ENCODE data around the gene CPED1. TPM values are rescaled to one million over a fixed set of nuclear protein-coding genes. Genes with fewer than 3 reads are reported as not detected.
"Not testable (repeated sequence)": the region's sequence is repeated elsewhere in the genome, so short reads cannot be mapped to it uniquely, and the experiment has no call there.

CPED1 gene
- total RNA-seq, 1 donor from 2014 or later, result 3.9 TPM

GRCh38 chr7:120979765-120980499 lies 8.6 kb upstream of the CPED1 start:
- Mint-ChIP-seq H3K4me3 (ENCODE audit: unreplicated experiment) (no peak overlapping the region), H3K4me1 (ENCODE audit: unreplicated experiment) (peaks cover 3% of the 10 kb centered on the region), H3K27ac (ENCODE audit: unreplicated experiment) (no peak overlapping the region), H3K36me3 (ENCODE audit: unreplicated experiment) (peaks cover 6% of the 10 kb centered on the region), H3K27me3 (ENCODE audit: unreplicated experiment) (no peaks in the 10 kb centered on the region), H3K9me3 (ENCODE audit: unreplicated experiment) (no peaks in the 10 kb centered on the region)
- no peak for DNase-seq (ENCODE audit: extremely low spot score, unreplicated experiment)
- TF ChIP-seq CTCF (IDR thresholded peaks at IDR 0.05), result no peak

GRCh38 chr7:120981117-120981516 lies 7.4 kb upstream of the CPED1 start:
- no peaks in the 10 kb centered on the region for H3K9me3 Mint-ChIP-seq (ENCODE audit: unreplicated experiment)

GRCh38 chr7:120981888-120982615 lies 6.5 kb upstream of the CPED1 start:
- no peaks in the 10 kb centered on the region for H3K36me3 Mint-ChIP-seq (ENCODE audit: unreplicated experiment)
- peaks cover 3% of the 10 kb centered on the region for H3K4me1 Mint-ChIP-seq (ENCODE audit: unreplicated experiment)
- no peak for DNase-seq (ENCODE audit: extremely low spot score, unreplicated experiment)
- H3K9me3 Mint-ChIP-seq (ENCODE audit: unreplicated experiment), result no peaks in the 10 kb centered on the region
- TF ChIP-seq CTCF (IDR thresholded peaks at IDR 0.05), result no peak
- no peaks in the 10 kb centered on the region for H3K27me3 Mint-ChIP-seq (ENCODE audit: unreplicated experiment)
- H3K27ac Mint-ChIP-seq (ENCODE audit: unreplicated experiment), result no peak overlapping the region
- H3K4me3 Mint-ChIP-seq (ENCODE audit: unreplicated experiment), result no peak overlapping the region

More at GRCh38 chr7:120981117-120981516, 7.4 kb upstream of the CPED1 start:
- Mint-ChIP-seq H3K4me1 (ENCODE audit: unreplicated experiment) (peaks cover 3% of the 10 kb centered on the region), H3K4me3 (ENCODE audit: unreplicated experiment) (no peak overlapping the region), H3K36me3 (ENCODE audit: unreplicated experiment) (peaks cover 3% of the 10 kb centered on the region), H3K27ac (ENCODE audit: unreplicated experiment) (no peak overlapping the region), H3K27me3 (ENCODE audit: unreplicated experiment) (no peaks in the 10 kb centered on the region)
- DNase-seq (ENCODE audit: extremely low spot score, unreplicated experiment), result no peak
- TF ChIP-seq CTCF (IDR thresholded peaks at IDR 0.05), result no peak

- H3K9me3 Mint-ChIP-seq (ENCODE audit: unreplicated experiment); H3K4me3 Mint-ChIP-seq (ENCODE audit: unreplicated experiment); H3K27me3 Mint-ChIP-seq (ENCODE audit: unreplicated experiment); H3K36me3 Mint-ChIP-seq (ENCODE audit: unreplicated experiment); DNase-seq (ENCODE audit: extremely low spot score, unreplicated experiment); H3K27ac Mint-ChIP-seq (ENCODE audit: unreplicated experiment): not testable (repeated sequence)
- peaks cover 14% of the 10 kb centered on the region for H3K4me1 Mint-ChIP-seq (ENCODE audit: unreplicated experiment)
Observed at GRCh38 chr7:120983592-120983991, 4.9 kb upstream of the CPED1 start.

- H3K4me3 Mint-ChIP-seq (ENCODE audit: unreplicated experiment), result no peak overlapping the region
- H3K27me3 Mint-ChIP-seq (ENCODE audit: unreplicated experiment), result no peaks in the 10 kb centered on the region
- H3K36me3 Mint-ChIP-seq (ENCODE audit: unreplicated experiment), result no peaks in the 10 kb centered on the region
Observed at GRCh38 chr7:120984406-120984805, 4.1 kb upstream of the CPED1 start.

More at GRCh38 chr7:120984406-120984805, 4.1 kb upstream of the CPED1 start:
- TF ChIP-seq CTCF (IDR thresholded peaks at IDR 0.05), result no peak
- H3K4me1 Mint-ChIP-seq (ENCODE audit: unreplicated experiment), result peaks cover 22% of the 10 kb centered on the region
- no peaks in the 10 kb centered on the region for H3K9me3 Mint-ChIP-seq (ENCODE audit: unreplicated experiment)
- no peak overlapping the region for H3K27ac Mint-ChIP-seq (ENCODE audit: unreplicated experiment)
- DNase-seq (ENCODE audit: extremely low spot score, unreplicated experiment), result no peak

Data from osteocyte (in vitro differentiated cells).